Retinal pigment epithelial cell (primary cell): Measurements from ENCODE around the gene GAB1.

Experiments used
- DNase-seq: peaks from one replicate; pipeline ENCODE4 v3.0.0-alpha.2; 2010; ENCODE audit warnings: low read depth
- H3K4me3 ChIP-seq: 2 replicates; pipeline ENCODE4 v1.5.1; 2011; ENCODE audit warnings: mild to moderate bottlenecking, low read length, control low read depth, moderate library complexity
- TF ChIP-seq, protein P1 (sequence below): conservative IDR thresholded peaks from 2 replicates; pipeline ENCODE4 v1.5.1; 2011; ENCODE audit warnings: low read depth, low read length, control low read depth, inconsistent platforms

Gene GAB1

DNA sequence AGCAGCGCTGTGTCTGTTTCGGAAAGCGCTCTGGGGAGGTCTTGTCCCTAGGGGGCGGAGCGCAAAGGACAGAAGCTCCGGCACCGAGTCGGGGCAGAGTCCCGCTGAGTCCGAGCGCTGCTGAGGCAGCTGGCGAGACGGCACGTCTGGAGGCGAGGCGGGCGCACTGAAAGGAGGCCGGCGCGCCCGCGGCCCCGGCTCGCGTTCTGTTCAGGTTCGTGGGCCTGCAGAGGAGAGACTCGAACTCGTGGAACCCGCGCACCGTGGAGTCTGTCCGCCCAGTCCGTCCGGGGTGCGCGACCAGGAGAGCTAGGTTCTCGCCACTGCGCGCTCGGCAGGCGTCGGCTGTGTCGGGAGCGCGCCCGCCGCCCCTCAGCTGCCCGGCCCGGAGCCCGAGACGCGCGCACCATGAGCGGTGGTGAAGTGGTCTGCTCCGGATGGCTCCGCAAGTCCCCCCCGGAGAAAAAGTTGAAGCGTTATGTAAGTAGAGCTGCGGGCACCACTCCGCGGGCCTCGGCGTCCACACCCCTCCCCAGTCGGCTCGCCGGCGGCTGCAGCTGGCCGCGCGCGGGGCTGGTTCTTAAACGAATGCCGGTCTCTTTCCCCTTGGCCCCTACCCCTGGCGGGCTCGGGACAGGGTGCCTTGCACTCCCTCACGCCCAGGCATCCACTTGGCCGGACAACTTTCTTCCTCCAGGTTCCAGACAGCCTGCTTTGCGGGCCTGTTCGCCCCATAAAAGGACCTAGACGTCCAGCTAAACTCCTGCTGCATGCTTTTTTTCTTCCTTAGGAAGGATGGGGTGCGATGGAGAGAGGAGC, at the start of gene GAB1:
TSS of gene GAB1 (plus strand) at position 96 of the 819 bp plus-strand sequence. CDS start at position 409, 313 bp downstream.
- DNase-seq, result no peak
- TF ChIP-seq, protein P1, sequence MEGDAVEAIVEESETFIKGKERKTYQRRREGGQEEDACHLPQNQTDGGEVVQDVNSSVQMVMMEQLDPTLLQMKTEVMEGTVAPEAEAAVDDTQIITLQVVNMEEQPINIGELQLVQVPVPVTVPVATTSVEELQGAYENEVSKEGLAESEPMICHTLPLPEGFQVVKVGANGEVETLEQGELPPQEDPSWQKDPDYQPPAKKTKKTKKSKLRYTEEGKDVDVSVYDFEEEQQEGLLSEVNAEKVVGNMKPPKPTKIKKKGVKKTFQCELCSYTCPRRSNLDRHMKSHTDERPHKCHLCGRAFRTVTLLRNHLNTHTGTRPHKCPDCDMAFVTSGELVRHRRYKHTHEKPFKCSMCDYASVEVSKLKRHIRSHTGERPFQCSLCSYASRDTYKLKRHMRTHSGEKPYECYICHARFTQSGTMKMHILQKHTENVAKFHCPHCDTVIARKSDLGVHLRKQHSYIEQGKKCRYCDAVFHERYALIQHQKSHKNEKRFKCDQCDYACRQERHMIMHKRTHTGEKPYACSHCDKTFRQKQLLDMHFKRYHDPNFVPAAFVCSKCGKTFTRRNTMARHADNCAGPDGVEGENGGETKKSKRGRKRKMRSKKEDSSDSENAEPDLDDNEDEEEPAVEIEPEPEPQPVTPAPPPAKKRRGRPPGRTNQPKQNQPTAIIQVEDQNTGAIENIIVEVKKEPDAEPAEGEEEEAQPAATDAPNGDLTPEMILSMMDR, result peak; percentile 21

DNA sequence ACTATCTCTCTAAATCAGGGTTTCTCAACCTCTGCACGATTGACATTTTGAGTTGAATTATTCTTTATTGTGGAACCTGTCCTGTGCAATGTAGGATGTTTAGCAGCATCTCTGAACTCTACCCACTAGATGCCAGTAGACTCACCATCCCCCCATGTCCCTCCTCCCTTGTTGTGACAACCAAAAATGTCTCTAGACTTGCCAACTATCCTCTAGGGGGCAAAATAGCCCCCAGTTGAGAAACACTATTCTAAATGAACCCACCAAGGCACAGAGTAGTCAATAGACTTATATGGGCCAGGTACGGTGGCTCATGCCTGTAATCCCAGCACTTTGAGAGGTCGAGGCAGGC, 49.1 kb upstream of the GAB1 start:
- TF ChIP-seq, protein P1, result no peak
- DNase-seq, result no peak
- H3K4me3 ChIP-seq, result no peak overlapping the region

More for the DNA sequence above, at the start of gene GAB1:
- H3K4me3 ChIP-seq, result peak within 1 kb of the TSS; percentile 77

DNA sequence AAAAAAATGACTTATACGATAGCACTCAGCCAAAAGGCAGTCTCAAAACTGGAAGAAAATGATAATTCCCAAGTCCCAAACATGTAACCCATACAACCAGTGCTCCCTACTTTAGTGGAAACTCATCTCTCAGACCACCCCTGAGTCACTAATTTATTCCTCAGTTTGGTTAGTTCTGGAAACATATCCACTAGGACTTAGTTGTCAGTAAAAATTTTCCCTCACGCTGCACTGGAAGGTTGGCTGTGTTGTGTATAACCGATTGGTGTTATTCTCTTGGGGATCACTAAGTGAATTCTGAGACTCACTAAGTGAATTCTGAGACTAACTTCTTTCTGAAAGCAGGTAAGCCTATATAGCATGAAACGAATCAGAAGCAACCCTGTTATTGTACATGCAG, 48.5 kb upstream of the GAB1 start:
- TF ChIP-seq, protein P1, result no peak
- DNase-seq, result no peak

DNA sequence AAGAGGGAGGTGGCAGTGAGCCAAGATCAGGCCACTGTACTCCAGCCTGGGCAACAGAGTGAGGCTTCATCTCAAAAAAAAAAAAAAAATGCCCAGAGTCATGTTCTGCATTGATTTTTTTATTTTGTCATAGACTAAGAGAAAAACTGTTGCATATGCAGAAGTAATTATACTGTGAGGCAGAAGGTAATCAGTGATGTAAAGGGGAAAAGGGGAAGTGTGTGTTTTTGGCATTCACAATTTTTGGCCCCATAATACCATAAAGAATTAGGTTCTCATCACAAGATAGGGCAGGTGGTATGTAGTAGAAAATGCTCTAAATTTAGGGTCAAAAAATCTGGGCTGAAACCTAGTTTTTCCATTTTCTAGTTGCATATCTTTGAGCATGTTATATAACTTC, 47.3 kb upstream of the GAB1 start:
- TF ChIP-seq, protein P1, result no peak
- no peak overlapping the region for H3K4me3 ChIP-seq
- no peak for DNase-seq

More for the DNA sequence above, 48.5 kb upstream of the GAB1 start:
- no peak overlapping the region for H3K4me3 ChIP-seq

DNA sequence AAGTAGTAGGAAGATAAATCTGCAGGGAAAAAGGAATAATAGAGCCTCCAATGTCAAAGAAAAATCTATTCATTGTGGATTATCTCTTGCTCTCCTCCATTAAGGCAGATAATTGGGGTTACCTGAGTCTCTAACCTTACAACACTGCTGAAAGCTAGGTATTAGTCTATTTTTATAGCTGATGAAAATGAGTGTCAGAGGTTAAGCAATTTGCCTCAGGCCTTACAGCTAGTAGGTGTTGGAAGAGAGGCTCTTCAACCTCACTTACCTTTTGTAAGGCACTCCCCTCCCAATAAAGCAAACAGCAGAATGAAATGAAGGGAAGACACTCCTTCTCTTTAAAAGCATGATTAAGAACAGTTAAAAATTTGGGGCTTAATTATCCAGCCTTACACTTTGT, 45.4 kb upstream of the GAB1 start:
- TF ChIP-seq, protein P1, result no peak
- no peak for DNase-seq
- no peak overlapping the region for H3K4me3 ChIP-seq

DNA sequence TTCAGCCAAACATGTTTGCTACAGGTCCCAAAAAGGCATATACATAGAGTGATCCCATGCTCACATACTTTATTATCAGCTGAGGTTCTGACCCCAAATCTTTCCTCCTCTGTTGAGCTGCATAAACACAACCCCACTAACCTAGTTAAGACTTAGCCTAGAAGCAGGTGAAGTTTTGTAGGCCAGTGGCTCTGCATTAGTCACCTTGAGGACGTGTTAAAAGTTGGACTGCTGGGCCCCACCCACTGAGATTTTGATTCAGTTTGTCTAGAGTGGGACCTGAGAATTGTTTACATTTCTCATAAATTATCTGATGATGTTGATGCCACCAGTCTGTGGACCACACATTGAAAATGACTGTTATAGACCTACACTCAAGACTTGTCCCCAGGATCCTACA, 43.8 kb upstream of the GAB1 start:
- no peak overlapping the region for H3K4me3 ChIP-seq
- no peak for DNase-seq
- TF ChIP-seq, protein P1, result no peak

DNA sequence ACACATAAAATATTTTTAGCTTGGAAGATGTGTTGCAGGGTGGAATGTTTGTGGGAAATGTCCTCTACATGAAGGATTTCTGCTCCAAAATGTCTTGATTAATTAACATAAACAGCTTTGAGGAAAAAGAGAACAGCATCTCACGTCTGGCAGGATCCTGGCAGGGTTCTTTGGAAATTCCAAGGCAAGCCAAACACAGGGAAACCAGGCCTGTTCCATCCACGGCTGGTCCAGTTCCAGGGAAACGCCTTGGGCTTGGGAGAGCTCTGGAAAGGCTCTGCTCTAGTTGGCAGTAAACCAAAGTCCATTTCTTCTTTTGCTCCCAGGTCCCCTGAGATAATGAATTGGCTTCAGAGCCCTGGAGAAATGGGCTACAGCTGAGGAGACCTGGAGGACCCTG, 42.4 kb upstream of the GAB1 start:
- DNase-seq, result no peak
- H3K4me3 ChIP-seq, result no peak overlapping the region
- TF ChIP-seq, protein P1, result no peak
